GM12891 (cell line): Measurements from ENCODE around the gene DENND5A. TPM values are rescaled to one million over a fixed set of nuclear protein-coding genes. Genes with fewer than 3 reads are reported as not detected.

ENCODE experiments used
- DNase-seq: peaks from one replicate; pipeline ENCODE4 v3.0.0; 2011; ENCODE audit warnings: low spot score; ENCODE audit not compliant: insufficient read length
- FAIRE-seq: peaks from 2 replicates; lab custom pipeline; 2011; peaks lifted over from hg19 to GRCh38; lab: Jason Lieb, UNC
- PAX5 ChIP-seq: IDR thresholded peaks from 2 replicates; pipeline ENCODE4 v1.6.1; 2011; ENCODE audit warnings: low read length, moderate library complexity, mild to moderate bottlenecking; ENCODE audit not compliant: insufficient read depth, severe bottlenecking
- POLR2A ChIP-seq: IDR thresholded peaks from 2 replicates; pipeline ENCODE4 v1.6.1; 2011; ENCODE audit warnings: low read depth, low read length, control low read depth
- POLR2AphosphoS5 ChIP-seq: IDR thresholded peaks from 2 replicates; pipeline ENCODE4 v1.6.1; 2011; ENCODE audit warnings: low read depth, low read length, control low read depth
- POU2F2 ChIP-seq: IDR thresholded peaks from 2 replicates; pipeline ENCODE4 v1.6.1; 2011; ENCODE audit warnings: low read depth, mild to moderate bottlenecking, control low read depth, low read length, moderate library complexity
- SPI1 ChIP-seq: IDR thresholded peaks from 2 replicates; pipeline ENCODE4 v1.6.1; 2011; ENCODE audit warnings: low read depth, low read length, control low read depth
- TAF1 ChIP-seq: IDR thresholded peaks from 2 replicates; pipeline ENCODE4 v1.6.1; 2011; ENCODE audit warnings: low read depth, low read length, control low read depth
- polyA plus RNA-seq: library from polyadenylated mRNA; unstranded; fragments of >200 nt; gene quantifications from one replicate; pipeline ENCODE4 v1.2.1, GENCODE V29; 2012; ENCODE audit warnings: low read depth, missing spikeins, inconsistent platforms; ENCODE audit not compliant: missing spikeins

Gene DENND5A
- polyA plus RNA-seq: 59.1 TPM

DNA sequence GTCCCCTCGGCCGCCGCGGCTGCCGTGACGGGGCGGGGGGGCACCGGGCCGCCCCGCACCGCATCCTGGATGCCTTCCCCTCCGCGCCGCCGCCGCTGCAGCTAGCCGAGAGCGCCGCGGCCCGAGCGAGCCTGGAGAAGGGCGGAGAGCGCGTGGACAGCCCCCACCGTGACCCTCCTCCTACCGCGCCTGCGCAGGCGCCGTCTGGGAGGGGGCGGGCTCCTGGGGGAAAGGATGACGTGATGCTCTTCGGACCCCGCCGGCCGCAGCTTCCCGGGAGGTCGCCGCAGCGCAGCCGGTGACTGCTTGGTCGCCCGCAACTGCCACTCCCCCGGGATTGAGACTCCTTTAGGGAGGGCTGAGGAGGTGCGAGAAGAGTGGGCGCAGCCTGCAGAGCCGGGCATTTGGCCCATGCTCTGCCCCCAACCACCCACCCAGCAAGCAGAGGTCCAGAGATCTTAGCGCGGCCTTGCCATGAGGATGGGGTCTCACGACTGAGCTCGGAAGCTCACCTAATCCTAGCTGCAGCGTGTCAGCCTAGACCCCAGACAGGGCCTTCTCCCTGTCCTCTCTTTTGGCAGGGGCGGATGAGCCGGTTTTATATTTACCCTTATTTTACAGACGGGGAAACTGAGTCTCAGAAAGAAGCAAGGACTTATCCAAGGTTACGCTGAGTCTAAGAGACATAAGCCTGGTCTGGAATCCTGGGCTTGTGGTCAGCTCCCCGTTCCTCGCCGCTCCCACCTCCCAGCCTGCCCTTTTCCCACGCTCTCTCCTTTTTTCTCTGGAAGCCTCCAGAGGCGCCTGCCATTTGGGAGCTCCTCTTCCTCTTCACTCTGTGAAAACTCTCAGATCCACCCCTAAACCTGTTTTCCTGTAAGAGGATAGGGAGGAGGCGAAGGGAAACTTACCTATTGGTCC, at the start of gene DENND5A:
DENND5A (minus strand) TSS at position 140 of the 921 bp plus-strand sequence. CDS start 281 bp downstream, outside the sequence.
- FAIRE-seq (peak; percentile 81), DNase-seq (peak; percentile 89)
- TF ChIP-seq TAF1: no peak
- peak; percentile 29; the same call in 1 of the 2 replicates for TF ChIP-seq POLR2A
- TF ChIP-seq POLR2AphosphoS5: peak; percentile 55; the same call in 1 of the 2 replicates
- no peak for TF ChIP-seq SPI1
- no peak for TF ChIP-seq POU2F2
- TF ChIP-seq PAX5: peak; percentile 6

- DNase-seq (peak; percentile 96), FAIRE-seq (peak; percentile 90)
Measured at GRCh38 chr11:9314291-9315077, 49.3 kb upstream of the DENND5A start, which contains the start of gene TMEM41B. TSS of gene TMEM41B (minus strand) at chr11:9314593. CDS start at chr11:9314441, 152 bp downstream.

GRCh38 chr11:9313648-9314290, 48.6 kb upstream of the DENND5A start:
- FAIRE-seq: no peak
- TF ChIP-seq PAX5: no peak
- no peak for TF ChIP-seq TAF1
- no peak for TF ChIP-seq POLR2A
- TF ChIP-seq POLR2AphosphoS5: no peak
- no peak for TF ChIP-seq SPI1
- no peak for TF ChIP-seq POU2F2
- DNase-seq: no peak

More at GRCh38 chr11:9314291-9315077, 49.3 kb upstream of the DENND5A start, which contains the start of gene TMEM41B:
- TF ChIP-seq POLR2AphosphoS5 (peak; percentile 86), POLR2A (peak; percentile 93), POU2F2 (peak; percentile 53; the same call in 1 of the 2 replicates), PAX5 (peak; percentile 76), TAF1 (peak; percentile 92; the same call in 1 of the 2 replicates), SPI1 (peak; percentile 50)

GRCh38 chr11:9310485-9311090, 45.4 kb upstream of the DENND5A start:
- no peak for FAIRE-seq
- no peak for DNase-seq
- TF ChIP-seq POLR2A (no peak), PAX5 (no peak), POLR2AphosphoS5 (no peak), TAF1 (no peak), POU2F2 (no peak), SPI1 (no peak)

DNA sequence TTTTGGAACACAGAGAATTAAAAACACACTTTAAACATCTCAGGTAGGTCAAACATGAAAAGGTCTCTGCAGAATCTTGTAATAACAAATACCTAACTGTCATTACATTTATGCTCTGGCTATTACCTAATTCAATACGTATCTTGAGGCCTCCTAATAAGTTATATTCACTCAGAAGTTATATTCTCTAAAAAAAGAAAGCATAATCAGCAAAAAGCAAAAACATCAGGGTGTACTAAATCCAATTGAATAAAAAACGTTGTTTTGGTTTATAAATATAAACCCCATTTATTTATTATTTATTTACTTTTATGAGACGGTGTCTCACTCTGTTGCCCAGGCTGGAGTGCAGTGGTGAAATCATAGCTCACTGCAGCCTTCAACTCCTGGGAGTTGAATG, 39.0 kb upstream of the DENND5A start:
- TF ChIP-seq PAX5: no peak
- TF ChIP-seq SPI1: no peak
- no peak for TF ChIP-seq POLR2AphosphoS5
- TF ChIP-seq POU2F2: no peak
- no peak for TF ChIP-seq TAF1
- TF ChIP-seq POLR2A: no peak
- FAIRE-seq: no peak

DNA sequence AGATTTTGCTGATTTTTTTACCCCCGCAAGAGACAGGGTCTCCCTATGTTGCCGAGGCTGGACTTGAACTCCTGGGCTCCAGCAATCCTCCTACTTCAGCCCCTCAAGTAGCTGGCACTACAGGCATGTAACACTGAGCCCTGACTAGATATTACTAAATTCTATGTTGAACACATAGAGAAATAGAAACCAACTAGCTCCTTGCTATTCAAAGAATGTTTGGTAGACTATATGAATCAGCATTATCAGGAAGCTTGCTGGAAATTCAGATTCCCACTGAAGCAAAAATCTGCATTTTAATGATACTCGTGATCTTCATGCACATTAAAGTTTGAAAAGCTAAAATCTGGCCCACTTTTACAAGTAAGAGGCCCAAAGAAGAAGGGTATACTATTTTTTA, 37.3 kb upstream of the DENND5A start:
- DNase-seq (no peak), FAIRE-seq (no peak)
- TF ChIP-seq POU2F2 (no peak), SPI1 (no peak)

More for the DNA sequence above, 39.0 kb upstream of the DENND5A start:
- no peak for DNase-seq

- FAIRE-seq (no peak), DNase-seq (no peak)
- peak; percentile 62 for TF ChIP-seq SPI1
- no peak for TF ChIP-seq PAX5
Measured at GRCh38 chr11:9301720-9302119, 36.6 kb upstream of the DENND5A start.

DNA sequence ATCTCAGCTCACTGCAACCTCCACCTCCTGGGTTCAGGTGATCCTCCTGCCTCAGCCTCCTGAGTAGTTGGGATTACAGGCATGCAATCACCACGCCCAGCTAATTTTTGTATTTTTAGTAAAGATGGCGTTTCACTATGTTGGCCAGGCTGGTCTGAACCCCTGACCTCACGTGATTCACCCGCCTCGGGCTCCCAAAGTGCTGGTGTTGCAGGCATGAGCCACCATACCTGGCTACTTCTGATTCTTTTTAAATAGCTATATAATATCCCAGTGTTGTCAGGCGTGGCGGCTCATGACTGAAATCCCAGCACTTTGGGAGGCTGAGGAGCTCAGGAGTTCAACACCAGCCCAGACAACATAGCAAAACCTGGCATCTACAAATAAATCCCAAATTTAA, 28.5 kb upstream of the DENND5A start:
- FAIRE-seq (no peak), DNase-seq (no peak)
- no peak for TF ChIP-seq POU2F2
- TF ChIP-seq POLR2A: no peak
- no peak for TF ChIP-seq SPI1
- no peak for TF ChIP-seq PAX5
- no peak for TF ChIP-seq POLR2AphosphoS5
- no peak for TF ChIP-seq TAF1
